ENCODE measurements around the gene GDF2. TPM values are rescaled to one million over a fixed set of nuclear protein-coding genes. Genes with fewer than 3 reads are reported as not detected.

Gene GDF2
- not detected for polyA plus RNA-seq (ENCODE audit: insufficient read length)

- DNase-seq: no peak
These were observed at the start of gene GDF2 for GRCh38 chr10:47322300-47323061. TSS of gene GDF2 (plus strand) at chr10:47322454. CDS start at chr10:47322669, 215 bp downstream.

- DNase-seq: no peak
These were observed 46.2 kb upstream of the GDF2 start for GRCh38 chr10:47276071-47276470.

- no peak for DNase-seq
These were observed 45.5 kb upstream of the GDF2 start for GRCh38 chr10:47276576-47277351.

- DNase-seq: no peak
These were observed 44.7 kb upstream of the GDF2 start for GRCh38 chr10:47277352-47278151.

GRCh38 chr10:47278152-47278473 is 44.1 kb upstream of the GDF2 start:
- DNase-seq: no peak

GRCh38 chr10:47278720-47279119 is 43.5 kb upstream of the GDF2 start:
- no peak for DNase-seq

- DNase-seq: no peak
These were observed 43.0 kb upstream of the GDF2 start for GRCh38 chr10:47279276-47279675.

- DNase-seq: no peak
These were observed 40.1 kb upstream of the GDF2 start for GRCh38 chr10:47282005-47282656.

GRCh38 chr10:47282657-47283018 is 39.6 kb upstream of the GDF2 start:
- DNase-seq: no peak

GRCh38 chr10:47283101-47283630 is 39.1 kb upstream of the GDF2 start:
- DNase-seq: no peak

- no peak for DNase-seq
These were observed 38.4 kb upstream of the GDF2 start for GRCh38 chr10:47283848-47284247.

GRCh38 chr10:47285381-47286115 is 36.7 kb upstream of the GDF2 start:
- no peak for DNase-seq

- DNase-seq: no peak
These were observed 36.1 kb upstream of the GDF2 start for GRCh38 chr10:47286116-47286505.

- DNase-seq: no peak
These were observed 35.5 kb upstream of the GDF2 start for GRCh38 chr10:47286591-47287315.

- DNase-seq: no peak
These were observed 34.9 kb upstream of the GDF2 start for GRCh38 chr10:47287365-47287802.

GRCh38 chr10:47287805-47288204 is 34.4 kb upstream of the GDF2 start:
- no peak for DNase-seq

GRCh38 chr10:47288236-47288635 is 34.0 kb upstream of the GDF2 start:
- no peak for DNase-seq

GRCh38 chr10:47288916-47289495 is 33.2 kb upstream of the GDF2 start:
- DNase-seq: no peak

- no peak for DNase-seq
These were observed 32.3 kb upstream of the GDF2 start for GRCh38 chr10:47289921-47290320.

GRCh38 chr10:47290338-47290737 is 31.9 kb upstream of the GDF2 start:
- no peak for DNase-seq

GRCh38 chr10:47291682-47292081 is 30.6 kb upstream of the GDF2 start:
- DNase-seq: no peak

Measured in hindlimb muscle (tissue), 1 donor.